MCF 10A (cell line): ENCODE results near the gene EHD1. TPM values are rescaled to one million over a fixed set of nuclear protein-coding genes. Genes with fewer than 3 reads are reported as not detected.
A peak's percentile ranks its signal among the peaks of the same experiment; 100 is the strongest.

Experiments
- BruUV-seq: library from RNA; stranded (reverse); fragments of 400-500 nt; replicated peaks from 2 replicates; lab custom pipeline; 2021; lab: Mats Ljungman, UMichigan
- CTCF ChIA-PET: fragments of 300-600 bp; sonication (Branson Sonifier 250); formaldehyde crosslinking; extraction: SDS; loops from one replicate; lab custom pipeline; 2021; ENCODE audit warnings: antibody characterized with exemption, inconsistent platforms; lab: Yijun Ruan, JAX
- POLR2A ChIA-PET: fragments of 300-600, 350-650 bp; sonication (Branson Sonifier 250); formaldehyde crosslinking; extraction: SDS; loops from one replicate; lab custom pipeline; 2020; ENCODE audit warnings: antibody characterized with exemption, inconsistent platforms; lab: Yijun Ruan, JAX
- DNase-seq: peaks from one replicate; pipeline ENCODE4 v3.0.0-alpha.2; 2018; ENCODE audit not compliant: unreplicated experiment
- H3K27ac Mint-ChIP-seq: one replicate; pipeline ENCODE4 v1.8.0; 2022; ENCODE audit warnings: mild to moderate bottlenecking, low read depth, mixed read lengths; ENCODE audit not compliant: unreplicated experiment
- H3K27me3 Mint-ChIP-seq: one replicate; pipeline ENCODE4 v1.8.0; 2022; ENCODE audit warnings: mixed read lengths; ENCODE audit not compliant: insufficient read depth, unreplicated experiment
- H3K36me3 Mint-ChIP-seq: one replicate; pipeline ENCODE4 v1.8.0; 2022; ENCODE audit warnings: mild to moderate bottlenecking, moderate library complexity, mixed read lengths; ENCODE audit not compliant: insufficient read depth, unreplicated experiment
- H3K4me1 Mint-ChIP-seq: one replicate; pipeline ENCODE4 v1.8.0; 2022; ENCODE audit warnings: mixed read lengths; ENCODE audit not compliant: insufficient read depth, unreplicated experiment
- H3K4me3 Mint-ChIP-seq: one replicate; pipeline ENCODE4 v1.8.0; 2022; ENCODE audit warnings: mild to moderate bottlenecking, moderate library complexity, mixed read lengths; ENCODE audit not compliant: unreplicated experiment
- H3K9me3 Mint-ChIP-seq: one replicate; pipeline ENCODE4 v1.8.0; 2022; ENCODE audit warnings: mixed read lengths; ENCODE audit not compliant: unreplicated experiment
- intact Hi-C: fragments of 100-400 bp; cut with micrococcal nuclease; formaldehyde crosslinking; loops from 2 replicates; pipeline ENCODE4 v1.14.1; 2022
- total RNA-seq: library from RNA; stranded (reverse); gene quantifications from 2 replicates; pipeline ENCODE4 v1.2.3, GENCODE V29; 2022
- TF ChIP-seq, protein P1 (sequence below): fragments of 200-600 bp; IDR thresholded peaks from one replicate; pipeline ENCODE4 v1.8.0; 2022; ENCODE audit warnings: antibody characterized with exemption, mild to moderate bottlenecking; ENCODE audit not compliant: unreplicated experiment

The EHD1 gene
- total RNA-seq, 1 experiment from 2014 or later = 80.6 TPM

DNA sequence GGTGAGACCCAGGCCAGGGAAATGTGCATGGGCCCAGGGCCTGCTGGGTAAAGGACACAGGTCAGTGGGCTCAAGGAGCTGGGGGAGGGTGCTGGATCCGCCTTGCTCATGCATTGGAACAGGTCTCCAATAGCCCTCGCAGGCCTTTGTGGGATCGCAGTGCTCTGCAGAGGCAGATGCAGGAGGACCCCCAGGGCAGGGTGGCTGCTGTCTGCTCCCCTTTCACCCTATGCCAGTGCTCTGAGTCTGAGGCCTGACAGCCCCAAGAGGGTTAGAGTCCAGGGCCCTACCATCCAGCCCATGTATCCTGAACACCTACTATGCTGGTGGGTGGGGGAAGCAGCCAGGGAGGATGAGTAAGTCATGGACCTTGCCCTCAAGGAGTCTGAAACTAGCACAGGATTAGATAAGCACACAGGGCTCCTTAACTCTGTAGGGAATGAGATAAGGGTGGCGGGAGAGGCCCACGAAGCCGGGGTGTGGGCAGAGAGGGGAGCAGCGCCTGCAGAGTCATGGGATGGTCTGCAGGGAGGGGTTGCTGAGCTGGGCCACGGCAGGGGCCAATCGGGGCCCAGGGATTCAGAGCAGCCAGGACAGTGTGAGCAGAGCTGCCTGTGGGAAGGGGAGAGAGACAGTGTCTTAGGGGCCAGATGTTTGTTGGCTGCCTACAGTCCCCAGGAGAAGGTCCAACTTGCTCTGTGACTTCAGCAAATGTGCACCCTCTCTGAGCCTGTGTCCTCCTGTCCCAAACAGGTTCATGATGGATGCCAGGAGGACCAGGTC, 10.5 kb upstream of the EHD1 start:
- TF ChIP-seq, protein P1, sequence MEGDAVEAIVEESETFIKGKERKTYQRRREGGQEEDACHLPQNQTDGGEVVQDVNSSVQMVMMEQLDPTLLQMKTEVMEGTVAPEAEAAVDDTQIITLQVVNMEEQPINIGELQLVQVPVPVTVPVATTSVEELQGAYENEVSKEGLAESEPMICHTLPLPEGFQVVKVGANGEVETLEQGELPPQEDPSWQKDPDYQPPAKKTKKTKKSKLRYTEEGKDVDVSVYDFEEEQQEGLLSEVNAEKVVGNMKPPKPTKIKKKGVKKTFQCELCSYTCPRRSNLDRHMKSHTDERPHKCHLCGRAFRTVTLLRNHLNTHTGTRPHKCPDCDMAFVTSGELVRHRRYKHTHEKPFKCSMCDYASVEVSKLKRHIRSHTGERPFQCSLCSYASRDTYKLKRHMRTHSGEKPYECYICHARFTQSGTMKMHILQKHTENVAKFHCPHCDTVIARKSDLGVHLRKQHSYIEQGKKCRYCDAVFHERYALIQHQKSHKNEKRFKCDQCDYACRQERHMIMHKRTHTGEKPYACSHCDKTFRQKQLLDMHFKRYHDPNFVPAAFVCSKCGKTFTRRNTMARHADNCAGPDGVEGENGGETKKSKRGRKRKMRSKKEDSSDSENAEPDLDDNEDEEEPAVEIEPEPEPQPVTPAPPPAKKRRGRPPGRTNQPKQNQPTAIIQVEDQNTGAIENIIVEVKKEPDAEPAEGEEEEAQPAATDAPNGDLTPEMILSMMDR = no peak
- no peak for DNase-seq
- H3K4me3 Mint-ChIP-seq = no peak overlapping the region
- BruUV-seq = no TSS peak
- ChIA-PET CTCF (interaction anchor here (0.5 to 19.1 kb wide), 9 partner anchors 9 to 229 kb away, joined by 3 to 286 read pairs (median 4); partner anchors contain the start of gene CDC42BPG), POLR2A (interaction anchor here (0.6 to 2.2 kb wide), 2 partner anchors 24 to 40 kb away, joined by 3 to 5 read pairs; no protein-coding TSS in a partner anchor)
- no peak overlapping the region for H3K27ac Mint-ChIP-seq
- no peaks in the 10 kb centered on the region for H3K9me3 Mint-ChIP-seq
- H3K4me1 Mint-ChIP-seq = peaks cover 10% of the 10 kb centered on the region
- intact Hi-C loops = no loop called here
- no peaks in the 10 kb centered on the region for H3K36me3 Mint-ChIP-seq
- no peaks in the 10 kb centered on the region for H3K27me3 Mint-ChIP-seq

DNA sequence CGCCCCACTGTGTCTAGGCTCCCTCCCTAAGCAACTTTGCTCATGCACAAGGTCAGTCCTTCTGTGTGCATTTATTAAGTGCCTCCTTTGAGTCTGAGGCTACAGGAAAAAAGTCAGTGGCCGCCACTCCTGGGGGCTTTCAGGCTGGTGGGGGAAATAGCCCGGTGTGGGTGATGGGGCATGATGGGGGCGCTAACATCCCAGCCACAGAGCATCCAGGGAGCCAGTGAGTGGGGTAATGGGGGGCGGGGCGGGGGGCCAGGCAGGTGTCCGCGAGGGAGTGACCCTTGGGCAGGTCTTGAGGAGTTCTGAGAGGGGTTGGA, 9.9 kb upstream of the EHD1 start:
- no peak overlapping the region for H3K27ac Mint-ChIP-seq
- DNase-seq = no peak
- intact Hi-C loops = no loop called here

DNA sequence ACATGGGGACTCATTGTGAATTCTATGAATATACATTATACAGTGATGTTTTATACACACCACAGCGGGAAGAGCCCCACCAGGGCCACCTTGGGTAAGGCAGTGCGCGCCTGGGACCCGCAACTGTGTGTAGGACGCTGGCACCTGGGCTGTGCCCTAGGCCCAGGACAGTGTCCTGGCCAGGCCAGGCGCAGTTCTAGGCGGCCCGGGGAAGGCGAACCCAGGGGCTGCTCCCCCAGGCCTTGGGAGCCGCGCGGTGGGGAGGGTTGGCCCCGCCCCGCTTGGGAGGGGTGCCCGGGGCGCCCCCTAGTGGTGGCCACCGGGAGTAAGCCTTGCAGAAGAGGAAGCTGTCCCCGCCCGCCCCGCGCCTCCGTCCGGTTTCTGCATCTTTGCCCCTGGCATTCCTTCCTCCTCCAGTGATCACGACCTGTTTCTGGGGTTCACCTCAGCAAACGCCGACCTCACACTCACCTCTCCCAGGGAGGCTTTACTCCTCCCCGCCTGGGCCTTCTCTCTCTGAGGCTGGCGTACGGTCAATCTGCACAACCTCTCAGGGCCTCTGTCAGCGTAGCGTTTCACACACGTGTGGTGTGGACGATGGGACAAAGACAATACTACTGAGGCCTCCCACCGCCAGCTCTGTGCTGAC, 9.5 kb upstream of the EHD1 start:
- POLR2A ChIA-PET = interaction anchor here (1.0 to 2.5 kb wide), 5 partner anchors 12 to 109 kb away, joined by 3 to 9 read pairs (median 5); no protein-coding TSS in a partner anchor

More for the DNA sequence above, 9.9 kb upstream of the EHD1 start:
- BruUV-seq = no TSS peak
- no peak overlapping the region for H3K4me3 Mint-ChIP-seq
- no peaks in the 10 kb centered on the region for H3K27me3 Mint-ChIP-seq
- POLR2A ChIA-PET = interaction anchor here (1.0 to 2.2 kb wide), 4 partner anchors 13 to 109 kb away, joined by 3 to 5 read pairs (median 4); no protein-coding TSS in a partner anchor
- no peaks in the 10 kb centered on the region for H3K9me3 Mint-ChIP-seq
- TF ChIP-seq, protein P1 = no peak
- CTCF ChIA-PET = interaction anchor here (0.5 to 19.1 kb wide), 15 partner anchors 9 to 401 kb away, joined by 3 to 286 read pairs (median 4); partner anchors contain the start of gene CDC42BPG
- H3K36me3 Mint-ChIP-seq = no peaks in the 10 kb centered on the region
- H3K4me1 Mint-ChIP-seq = peaks cover 10% of the 10 kb centered on the region

More for the DNA sequence above, 9.5 kb upstream of the EHD1 start:
- H3K27me3 Mint-ChIP-seq = no peaks in the 10 kb centered on the region
- no peak overlapping the region for H3K27ac Mint-ChIP-seq
- DNase-seq = peak; percentile 60
- no peaks in the 10 kb centered on the region for H3K9me3 Mint-ChIP-seq
- peaks cover 10% of the 10 kb centered on the region for H3K4me1 Mint-ChIP-seq
- CTCF ChIA-PET = interaction anchor here (0.5 to 19.1 kb wide), 18 partner anchors 8 to 437 kb away, joined by 3 to 286 read pairs (median 4); partner anchors contain the start of gene CDC42BPG
- intact Hi-C loops = no loop called here
- H3K36me3 Mint-ChIP-seq = no peaks in the 10 kb centered on the region
- no TSS peak for BruUV-seq
- TF ChIP-seq, protein P1 = peak; percentile 93
- H3K4me3 Mint-ChIP-seq = no peak overlapping the region
